Inflammatory macrophage treated with lipopolysaccharide for 1 hour (primary cell): ENCODE measurements around the gene KCNMA1.
"Not testable (repeated sequence)": the region's sequence is repeated elsewhere in the genome, so short reads cannot be mapped to it uniquely, and the experiment has no call there.

Experiments
- DNase-seq, 2 donors: peaks; one replicate each; pipeline ENCODE4 v3.0.0-alpha.2; 2020 to 2022

Gene KCNMA1

GRCh38 chr10:77661674-77662073 is 24.1 kb upstream of the KCNMA1 start:
- DNase-seq, result no peak

GRCh38 chr10:77661100-77661499 is 23.5 kb upstream of the KCNMA1 start:
- no peak for DNase-seq

GRCh38 chr10:77659046-77659670 is 21.6 kb upstream of the KCNMA1 start:
- not testable (repeated sequence) for DNase-seq

- no peak for DNase-seq
Observed at GRCh38 chr10:77653210-77653609, 15.6 kb upstream of the KCNMA1 start.

GRCh38 chr10:77649333-77650331 is 12.0 kb upstream of the KCNMA1 start:
- no peak for DNase-seq

- no peak for DNase-seq
Observed at GRCh38 chr10:77648472-77648871, 10.9 kb upstream of the KCNMA1 start.

- no peak for DNase-seq
Observed at GRCh38 chr10:77647543-77648293, 10.1 kb upstream of the KCNMA1 start.

- DNase-seq, result peak in 1 of 2 donors; percentile 29
Observed at GRCh38 chr10:77644557-77645243, 7.1 kb upstream of the KCNMA1 start.

- DNase-seq, result peak; percentile 30 to 52
Observed at GRCh38 chr10:77643795-77644468, 6.3 kb upstream of the KCNMA1 start.

- DNase-seq, result peak; percentile 55 to 93
Observed at GRCh38 chr10:77641788-77642397, 4.3 kb upstream of the KCNMA1 start.

- peak in 1 of 2 donors; percentile 9 for DNase-seq
Observed at GRCh38 chr10:77641344-77641743, 3.7 kb upstream of the KCNMA1 start.

GRCh38 chr10:77640167-77640566 is 2.6 kb upstream of the KCNMA1 start:
- DNase-seq, result no peak

- no peak for DNase-seq
Observed at GRCh38 chr10:77639756-77640155, 2.1 kb upstream of the KCNMA1 start.

- DNase-seq, result no peak
Observed at GRCh38 chr10:77638321-77639101, 903 bp upstream of the KCNMA1 start.

GRCh38 chr10:77636967-77637531 is 559 bp downstream of the KCNMA1 start:
- no peak for DNase-seq

GRCh38 chr10:77636282-77636966 is 1.2 kb downstream of the KCNMA1 start:
- DNase-seq, result no peak

- DNase-seq, result no peak
Observed at GRCh38 chr10:77635402-77636227, 2.0 kb downstream of the KCNMA1 start.

GRCh38 chr10:77634939-77635338 is 2.7 kb downstream of the KCNMA1 start:
- DNase-seq, result no peak

- DNase-seq, result no peak
Observed at GRCh38 chr10:77633376-77633775, 4.2 kb downstream of the KCNMA1 start.
